Ammon's horn (tissue), 1 donor: ENCODE results near the gene PRDM15.
A peak's percentile ranks its signal among the peaks of the same experiment; 100 is the strongest.

ENCODE experiments used
- DNase-seq: peaks from one replicate; pipeline ENCODE4 v3.0.0-alpha.2; 2016; ENCODE audit warnings: low spot score

The PRDM15 gene

GRCh38 chr21:41886328-41886727, 7.2 kb upstream of the PRDM15 start:
- DNase-seq, result no peak

GRCh38 chr21:41885341-41886024, 6.3 kb upstream of the PRDM15 start:
- DNase-seq, result no peak

- DNase-seq, result no peak
These were observed 5.4 kb upstream of the PRDM15 start for GRCh38 chr21:41884501-41885030.

- DNase-seq, result no peak
These were observed 4.4 kb upstream of the PRDM15 start for GRCh38 chr21:41883582-41883981.

- no peak for DNase-seq
These were observed 1.9 kb upstream of the PRDM15 start for GRCh38 chr21:41881051-41881450.

GRCh38 chr21:41880153-41880552, 1.0 kb upstream of the PRDM15 start:
- no peak for DNase-seq

GRCh38 chr21:41878831-41879189, 334 bp downstream of the PRDM15 start:
- DNase-seq, result peak; percentile 68

GRCh38 chr21:41877901-41878830, 978 bp downstream of the PRDM15 start:
- peak; percentile 31 for DNase-seq

GRCh38 chr21:41876928-41877652, 2.1 kb downstream of the PRDM15 start:
- DNase-seq, result no peak

GRCh38 chr21:41876396-41876795, 2.7 kb downstream of the PRDM15 start:
- no peak for DNase-seq

- no peak for DNase-seq
These were observed 4.1 kb downstream of the PRDM15 start for GRCh38 chr21:41875086-41875485.

- DNase-seq, result no peak
These were observed 4.5 kb downstream of the PRDM15 start for GRCh38 chr21:41874611-41875010.

GRCh38 chr21:41873426-41873825, 5.7 kb downstream of the PRDM15 start:
- no peak for DNase-seq

GRCh38 chr21:41873005-41873404, 6.1 kb downstream of the PRDM15 start:
- DNase-seq, result no peak

- DNase-seq, result no peak
These were observed 7.7 kb downstream of the PRDM15 start for GRCh38 chr21:41871293-41872030.

GRCh38 chr21:41869771-41870170, 9.4 kb downstream of the PRDM15 start:
- no peak for DNase-seq

- DNase-seq, result no peak
These were observed 11.0 kb downstream of the PRDM15 start for GRCh38 chr21:41868062-41868710.

GRCh38 chr21:41867313-41867712, 11.8 kb downstream of the PRDM15 start:
- no peak for DNase-seq

GRCh38 chr21:41866274-41866809, 12.8 kb downstream of the PRDM15 start:
- DNase-seq, result no peak

GRCh38 chr21:41865002-41865777, 14.0 kb downstream of the PRDM15 start:
- DNase-seq, result no peak
